Activated B cell treated with CpG ODN at 0.5 μM for 24 hours (primary cell): ENCODE data around the gene C20orf96. TPM values are rescaled to one million over a fixed set of nuclear protein-coding genes. Genes with fewer than 3 reads are reported as not detected.

Experiments
- ATAC-seq: fragments of 200-7000 bp; cut with Tn5 transposase; one replicate; pipeline ENCODE4 v1.10.0; 2021; ENCODE audit warnings: low read depth, mild to moderate bottlenecking, moderate library complexity
- CTCF ChIA-PET: fragments of 350-600 bp; sonication (Branson Sonifier 250); formaldehyde crosslinking; loops from one replicate; lab custom pipeline; 2021; ENCODE audit warnings: antibody characterized with exemption; lab: Charles Lee
- POLR2A ChIA-PET: fragments of 350-600 bp; sonication (Branson Sonifier 250); formaldehyde crosslinking; loops from one replicate; lab custom pipeline; 2021; ENCODE audit warnings: antibody characterized with exemption; lab: Charles Lee
- DNase-seq: peaks from one replicate; pipeline ENCODE4 v3.0.0; 2022
- H3K27ac Mint-ChIP-seq: one replicate; pipeline ENCODE4 v1.8.0; 2020; ENCODE audit warnings: mixed read lengths
- H3K27me3 Mint-ChIP-seq: one replicate; pipeline ENCODE4 v1.8.0; 2021; ENCODE audit warnings: mixed read lengths
- H3K36me3 Mint-ChIP-seq: one replicate; pipeline ENCODE4 v1.8.0; 2021; ENCODE audit warnings: low read depth, mixed read lengths
- H3K4me1 Mint-ChIP-seq: one replicate; pipeline ENCODE4 v1.8.0; 2021; ENCODE audit warnings: mixed read lengths
- H3K4me3 Mint-ChIP-seq: one replicate; pipeline ENCODE4 v1.8.0; 2020; ENCODE audit warnings: mild to moderate bottlenecking, mixed read lengths
- H3K9me3 Mint-ChIP-seq: one replicate; pipeline ENCODE4 v1.8.0; 2020; ENCODE audit warnings: mixed read lengths
- intact Hi-C: fragments of 100-400 bp; cut with micrococcal nuclease; formaldehyde crosslinking; loops from one replicate; pipeline ENCODE4 v1.15.1; 2024
- total RNA-seq: library from RNA; stranded (reverse); gene quantifications from 2 replicates; pipeline ENCODE4 v1.2.3, GENCODE V29; 2022
- TF ChIP-seq, protein P1 (sequence below): fragments of 200-600 bp; IDR thresholded peaks from one replicate; pipeline ENCODE4 v1.8.0; 2022; ENCODE audit warnings: antibody characterized with exemption, mild to moderate bottlenecking

C20orf96 gene
- total RNA-seq, 1 donor from 2014 or later: 5.5 TPM

- H3K27ac Mint-ChIP-seq: no peak overlapping the region
- CTCF ChIA-PET: no interaction called here
- H3K36me3 Mint-ChIP-seq: no peaks in the 10 kb centered on the region
- TF ChIP-seq, protein P1, sequence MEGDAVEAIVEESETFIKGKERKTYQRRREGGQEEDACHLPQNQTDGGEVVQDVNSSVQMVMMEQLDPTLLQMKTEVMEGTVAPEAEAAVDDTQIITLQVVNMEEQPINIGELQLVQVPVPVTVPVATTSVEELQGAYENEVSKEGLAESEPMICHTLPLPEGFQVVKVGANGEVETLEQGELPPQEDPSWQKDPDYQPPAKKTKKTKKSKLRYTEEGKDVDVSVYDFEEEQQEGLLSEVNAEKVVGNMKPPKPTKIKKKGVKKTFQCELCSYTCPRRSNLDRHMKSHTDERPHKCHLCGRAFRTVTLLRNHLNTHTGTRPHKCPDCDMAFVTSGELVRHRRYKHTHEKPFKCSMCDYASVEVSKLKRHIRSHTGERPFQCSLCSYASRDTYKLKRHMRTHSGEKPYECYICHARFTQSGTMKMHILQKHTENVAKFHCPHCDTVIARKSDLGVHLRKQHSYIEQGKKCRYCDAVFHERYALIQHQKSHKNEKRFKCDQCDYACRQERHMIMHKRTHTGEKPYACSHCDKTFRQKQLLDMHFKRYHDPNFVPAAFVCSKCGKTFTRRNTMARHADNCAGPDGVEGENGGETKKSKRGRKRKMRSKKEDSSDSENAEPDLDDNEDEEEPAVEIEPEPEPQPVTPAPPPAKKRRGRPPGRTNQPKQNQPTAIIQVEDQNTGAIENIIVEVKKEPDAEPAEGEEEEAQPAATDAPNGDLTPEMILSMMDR: no peak
- intact Hi-C loops: loop anchor here (1.0 kb wide), 3 partner anchors 9 to 38 kb away; no protein-coding TSS in a partner anchor
- no peaks in the 10 kb centered on the region for H3K27me3 Mint-ChIP-seq
- H3K4me3 Mint-ChIP-seq: no peak overlapping the region
- POLR2A ChIA-PET: interaction anchor here (1.3 kb wide), 1 partner anchor 36 kb away, joined by 3 read pairs; the partner anchor contains the start of gene SOX12
- DNase-seq (no peak), ATAC-seq (no peak)
- no peaks in the 10 kb centered on the region for H3K9me3 Mint-ChIP-seq
- H3K4me1 Mint-ChIP-seq: peaks cover 6% of the 10 kb centered on the region
Measured at GRCh38 chr20:289693-290083, 862 bp downstream of the C20orf96 start.

DNA sequence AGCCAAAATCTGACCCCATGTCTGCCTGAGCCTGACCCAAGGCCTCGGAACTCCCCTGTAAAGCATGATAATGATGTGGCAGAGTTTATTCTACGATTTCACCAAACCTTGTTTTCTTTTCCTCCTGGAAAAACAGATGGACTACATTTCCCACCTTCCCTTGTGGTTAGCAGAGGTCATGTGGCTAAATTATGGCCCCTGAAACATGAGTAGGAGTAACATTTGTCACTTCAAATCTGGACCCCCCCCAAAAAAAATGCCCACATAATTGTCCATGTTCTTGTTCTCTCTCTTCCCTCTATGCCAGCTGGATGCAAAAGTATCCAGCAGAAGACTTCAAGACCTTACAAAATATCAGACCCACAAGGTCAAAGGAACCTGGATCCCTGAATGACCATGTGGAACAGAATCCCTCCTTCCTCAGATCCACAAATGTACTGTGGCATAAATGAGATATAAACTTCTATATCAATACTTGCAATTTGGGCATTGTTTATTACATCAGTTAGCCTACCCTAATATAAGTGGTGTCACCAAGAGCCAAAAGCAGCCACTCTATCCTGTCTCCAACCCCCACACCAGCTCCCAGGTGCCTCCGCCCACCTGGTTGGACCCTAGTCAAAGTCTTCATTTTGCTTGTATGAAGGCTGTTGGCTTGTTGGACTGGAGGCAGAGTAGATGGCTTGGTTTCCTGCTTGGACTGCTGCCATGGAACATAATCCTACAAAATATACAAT lies 1.4 kb downstream of the C20orf96 start:
- H3K27ac Mint-ChIP-seq: no peak overlapping the region
- no peak for ATAC-seq
- no peak overlapping the region for H3K4me3 Mint-ChIP-seq
- no peak for DNase-seq
- H3K36me3 Mint-ChIP-seq: no peaks in the 10 kb centered on the region
- H3K4me1 Mint-ChIP-seq: peaks cover 6% of the 10 kb centered on the region
- ChIA-PET POLR2A (interaction anchor here (0.7 to 1.3 kb wide), 2 partner anchors 36 to 125 kb away, joined by 3 read pairs; partner anchors contain the start of gene SOX12), CTCF (no interaction called here)
- TF ChIP-seq, protein P1: no peak
- intact Hi-C loops: no loop called here
- no peaks in the 10 kb centered on the region for H3K9me3 Mint-ChIP-seq
- no peaks in the 10 kb centered on the region for H3K27me3 Mint-ChIP-seq

- CTCF ChIA-PET: no interaction called here
- Mint-ChIP-seq H3K9me3 (no peaks in the 10 kb centered on the region), H3K27me3 (no peaks in the 10 kb centered on the region), H3K4me3 (no peak overlapping the region), H3K4me1 (peaks cover 6% of the 10 kb centered on the region), H3K27ac (no peak overlapping the region), H3K36me3 (no peaks in the 10 kb centered on the region)
- POLR2A ChIA-PET: no interaction called here
- intact Hi-C loops: no loop called here
- TF ChIP-seq, protein P1: no peak
- DNase-seq (no peak), ATAC-seq (no peak)
Measured at GRCh38 chr20:286508-286907, 4.0 kb downstream of the C20orf96 start.

GRCh38 chr20:284172-284571 lies 6.4 kb downstream of the C20orf96 start:
- Mint-ChIP-seq H3K4me3 (no peak overlapping the region), H3K27ac (no peak overlapping the region), H3K4me1 (no peaks in the 10 kb centered on the region), H3K9me3 (no peaks in the 10 kb centered on the region), H3K36me3 (peaks cover 4% of the 10 kb centered on the region), H3K27me3 (no peaks in the 10 kb centered on the region)
- TF ChIP-seq, protein P1: no peak
- DNase-seq (no peak), ATAC-seq (no peak)
- intact Hi-C loops: no loop called here
- ChIA-PET CTCF (no interaction called here), POLR2A (no interaction called here)
